Mucosa of descending colon (tissue), 3 donors: ENCODE measurements around the gene PKLR. TPM values are rescaled to one million over a fixed set of nuclear protein-coding genes. Genes with fewer than 3 reads are reported as not detected.

Source experiments
- ATAC-seq: fragments of 200-7000 bp; cut with Tn5 transposase; one replicate; pipeline ENCODE4 v1.9.1; 2020; ENCODE audit warnings: mild to moderate bottlenecking, moderate library complexity
- DNase-seq, 3 donors: peaks; one replicate each; pipeline ENCODE4 v3.0.0-alpha.2; 2020
- H3K36me3 ChIP-seq: fragments of 200-600 bp; one replicate; pipeline ENCODE4 v1.8.0; 2021; ENCODE audit warnings: low read depth, mild to moderate bottlenecking
- H3K4me1 ChIP-seq: fragments of 200-600 bp; one replicate; pipeline ENCODE4 v1.8.0; 2021; ENCODE audit warnings: low read depth, mild to moderate bottlenecking
- H3K4me3 ChIP-seq: fragments of 200-600 bp; one replicate; pipeline ENCODE4 v1.8.0; 2021; ENCODE audit warnings: mild to moderate bottlenecking
- H3K9me3 ChIP-seq: fragments of 200-600 bp; one replicate; pipeline ENCODE4 v1.8.0; 2021; ENCODE audit warnings: mild to moderate bottlenecking
- CTCF ChIP-seq: fragments of 200-600 bp; IDR thresholded peaks from one replicate; pipeline ENCODE4 v1.8.0; 2022; ENCODE audit warnings: antibody characterized with exemption, mild to moderate bottlenecking
- intact Hi-C, 2 donors: fragments of 100-400 bp; cut with DNase I in 1 of 2; cut with micrococcal nuclease in 1 of 2; formaldehyde crosslinking; loops; one replicate each; pipeline versions ENCODE4 v1.11.0 to v1.11.1; 2022; cut with DNase I, micrococcal nuclease
- total RNA-seq, 3 donors: library from RNA; stranded (reverse); fragmentation: NEBNext Ultra II Directional in 2 of 3; extraction: Animal tissue kit (Norgen Biotek cat#: 25700) in 2 of 3; gene quantifications; one replicate each; pipeline versions ENCODE4 v1.2.1 to v1.2.4, GENCODE V29; 2021 to 2023
- donor health status: DM: no; HTN: no; CAD: no; lungs with moderate emphysema.
- donor health status: DM: no; HTN: no; CAD: no.
- donor health status: DM: no; HTN: yes; CAD: no.

PKLR gene
- total RNA-seq, 3 donors from 2014 or later: 0.63 to 2.0 (median 1.5) TPM

GRCh38 chr1:155278689-155279160 is 22.5 kb downstream of the PKLR start:
- no peak overlapping the region for H3K4me3 ChIP-seq

GRCh38 chr1:155277902-155278688 is 23.1 kb downstream of the PKLR start:
- DNase-seq (peak; percentile 80 to 82 (median 81)), ATAC-seq (peak; percentile 57)
- no peaks in the 10 kb centered on the region for H3K9me3 ChIP-seq
- peak overlapping the region; percentile 46 for H3K4me3 ChIP-seq
- peaks cover 8% of the 10 kb centered on the region for H3K4me1 ChIP-seq
- intact Hi-C loops: loop anchor here in 1 of 2 donors (10.0 kb wide), 1 partner anchor 47 kb away; the partner anchor contains the start of gene RUSC1
- H3K36me3 ChIP-seq: no peaks in the 10 kb centered on the region
- TF ChIP-seq CTCF: no peak

More at GRCh38 chr1:155278689-155279160, 22.5 kb downstream of the PKLR start:
- intact Hi-C loops: loop anchor here in 1 of 2 donors (10.0 kb wide), 1 partner anchor 46 kb away; the partner anchor contains the start of gene RUSC1
- TF ChIP-seq CTCF: no peak
- no peaks in the 10 kb centered on the region for H3K36me3 ChIP-seq
- DNase-seq: no peak
- H3K4me1 ChIP-seq: peaks cover 8% of the 10 kb centered on the region
- ATAC-seq: no peak
- no peaks in the 10 kb centered on the region for H3K9me3 ChIP-seq

GRCh38 chr1:155277070-155277901 is 24.0 kb downstream of the PKLR start, which contains the start of gene HCN3:
TSS of gene HCN3 (plus strand) at chr1:155277463. CDS start at chr1:155277591, 128 bp downstream.
- intact Hi-C loops: loop anchor here in 1 of 2 donors (10.0 kb wide), 1 partner anchor 48 kb away; the partner anchor contains the start of gene RUSC1
- Histone ChIP-seq H3K36me3 (no peaks in the 10 kb centered on the region), H3K9me3 (no peaks in the 10 kb centered on the region), H3K4me1 (peaks cover 13% of the 10 kb centered on the region), H3K4me3 (peak within 1 kb of the TSS; percentile 46)
- peak; percentile 85 for ATAC-seq
- TF ChIP-seq CTCF: peak; percentile 80
- peak; percentile 98 to 100 (median 99) for DNase-seq

GRCh38 chr1:155273343-155274245 is 27.6 kb downstream of the PKLR start, which contains the start of gene CLK2:
TSS of gene CLK2 (minus strand) at chr1:155273504. CDS start at chr1:155270977, 2,527 bp downstream.
- no peak for TF ChIP-seq CTCF
- Histone ChIP-seq H3K4me3 (peak within 1 kb of the TSS; percentile 74), H3K4me1 (peaks cover 16% of the 10 kb centered on the region), H3K9me3 (no peaks in the 10 kb centered on the region), H3K36me3 (peaks cover 9% of the 10 kb centered on the region)
- ATAC-seq: peak; percentile 89
- DNase-seq: peak; percentile 95 to 98 (median 98)
- intact Hi-C loops: loop anchor here in 1 of 2 donors (10.0 kb wide), 1 partner anchor 51 kb away; the partner anchor contains the start of gene RUSC1
